Aorta (tissue), 5 donors: Measurements from ENCODE around the gene STYX. TPM values are rescaled to one million over a fixed set of nuclear protein-coding genes. Genes with fewer than 3 reads are reported as not detected.
"Not testable (repeated sequence)": the region's sequence is repeated elsewhere in the genome, so short reads cannot be mapped to it uniquely, and the experiment has no call there.

Experiments
- ATAC-seq: fragments of 200-7000 bp; cut with Tn5 transposase; one replicate; pipeline ENCODE4 v1.9.1; 2022; ENCODE audit warnings: moderate library complexity; ENCODE audit not compliant: low FRiP score
- DNase-seq, 2 donors: peaks; one replicate each; pipeline ENCODE4 v3.0.0-alpha.2; 2020
- H3K27ac ChIP-seq, 2 donors: one replicate each; pipeline ENCODE4 v1.5.1; 2013; ENCODE audit warnings: low read length in 2 of 2, mild to moderate bottlenecking in 2 of 2, moderate library complexity in 2 of 2, control low read depth in 1 of 2, inconsistent platforms in 1 of 2, low read depth in 1 of 2
- H3K27me3 ChIP-seq, 2 donors: one replicate each; pipeline ENCODE4 v1.6.1; 2013; ENCODE audit warnings: control low read depth in 1 of 2, low read length in 1 of 2, mild to moderate bottlenecking in 1 of 2, moderate library complexity in 1 of 2; ENCODE audit not compliant: insufficient read depth in 2 of 2, control insufficient read depth in 1 of 2
- H3K36me3 ChIP-seq, 2 donors: one replicate each; pipeline ENCODE4 v1.6.1; 2013; ENCODE audit warnings: control low read depth in 1 of 2, low read length in 1 of 2, mild to moderate bottlenecking in 1 of 2; ENCODE audit not compliant: insufficient read depth in 2 of 2, control insufficient read depth in 1 of 2
- H3K4me1 ChIP-seq, 2 donors: one replicate each; pipeline ENCODE4 v1.6.1; 2013; ENCODE audit warnings: low read length in 2 of 2, control low read depth in 1 of 2, mild to moderate bottlenecking in 1 of 2, moderate library complexity in 1 of 2; ENCODE audit not compliant: insufficient read depth in 2 of 2, control insufficient read depth in 1 of 2
- H3K4me3 ChIP-seq, 2 donors: one replicate each; pipeline ENCODE4 v1.5.1; 2013; ENCODE audit warnings: low read length in 2 of 2, control low read depth in 1 of 2, mild to moderate bottlenecking in 1 of 2
- H3K9me3 ChIP-seq: one replicate; pipeline ENCODE4 v1.6.1; 2013; ENCODE audit warnings: mild to moderate bottlenecking, low read length; ENCODE audit not compliant: control insufficient read depth
- WGBS, 2 donors: extraction: QIAGEN DNeasy Blood & Tissue Kit; methylation state at CpG; one replicate each; pipeline ENCODE4 v1.1.7; 2013; 5-methylcytosine and 5-hydroxymethylcytosine counted together
- intact Hi-C, 2 donors: fragments of 100-400 bp; cut with DNase I; formaldehyde crosslinking; loops; one replicate each; pipeline versions ENCODE4 v1.14.2 to v1.15.0; 2022
- polyA plus RNA-seq, 2 donors: library from polyadenylated mRNA; stranded (reverse); fragments of 200-250 nt; gene quantifications; one replicate each; pipeline ENCODE4 v1.2.3, GENCODE V29; 2013
- total RNA-seq, 2 donors: library from RNA; stranded (reverse); fragmentation: NEBNext Ultra II Directional; extraction: Animal tissue kit (Norgen Biotek cat#: 25700); gene quantifications; one replicate each; pipeline ENCODE4 v1.2.1, GENCODE V29; 2021
- donor health status: healthy with polysubstance abuse.
- donor health status: Bipolar disorder and iron deficiency.
- donor health status: DM: no; HTN: no; CAD: no.
- donor health status: DM: no; HTN: no; CAD: no.
- donor health status: DM: yes; HTN: yes; CAD: no.

STYX gene
- total and polyA plus RNA-seq, 4 donors = 5.3 to 15.5 (median 13.5) TPM

GRCh38 chr14:52711666-52712065, 18.3 kb upstream of the STYX start:
- Histone ChIP-seq H3K27me3 (no peaks in the 10 kb centered on the region), H3K4me1 (peaks cover 0 to 5% of the 10 kb centered on the region in 2 donors), H3K36me3 (peaks cover 0 to 4% of the 10 kb centered on the region in 2 donors), H3K9me3 (no peaks in the 10 kb centered on the region), H3K27ac (no peak overlapping the region), H3K4me3 (no peak overlapping the region)
- DNase-seq (no peak), ATAC-seq (no peak)
- intact Hi-C loops = no loop called here
- WGBS, 2 donors = 5 to 6% methylated on average over 1 of the region's 1 CpG

- Histone ChIP-seq H3K27me3 (no peaks in the 10 kb centered on the region), H3K9me3 (no peaks in the 10 kb centered on the region), H3K4me3 (no peak overlapping the region), H3K36me3 (peaks cover 0 to 4% of the 10 kb centered on the region in 2 donors), H3K4me1 (no peaks in the 10 kb centered on the region), H3K27ac (no peak overlapping the region)
- 96 to 97% methylated on average over 6 of the region's 6 CpGs for WGBS, 2 donors
- ATAC-seq = no peak
- DNase-seq = no peak
- intact Hi-C loops = no loop called here
Observed at GRCh38 chr14:52716155-52716554, 13.8 kb upstream of the STYX start.

GRCh38 chr14:52723514-52724359, 6.2 kb upstream of the STYX start:
- DNase-seq (no peak), ATAC-seq (no peak)
- no peaks in the 10 kb centered on the region for H3K27me3 ChIP-seq
- H3K4me1 ChIP-seq = no peaks in the 10 kb centered on the region
- WGBS, 2 donors = 93 to 98% methylated on average over 4 of the region's 4 CpGs
- no peaks in the 10 kb centered on the region for H3K9me3 ChIP-seq
- H3K4me3 ChIP-seq = no peak overlapping the region
- H3K27ac ChIP-seq = no peak overlapping the region
- intact Hi-C loops = no loop called here
- H3K36me3 ChIP-seq = peaks cover 3 to 10% of the 10 kb centered on the region in 2 donors

- Histone ChIP-seq H3K36me3 (peaks cover 3 to 10% of the 10 kb centered on the region in 2 donors), H3K9me3 (no peaks in the 10 kb centered on the region), H3K4me3 (no peak overlapping the region), H3K27ac (no peak overlapping the region), H3K27me3 (no peaks in the 10 kb centered on the region), H3K4me1 (no peaks in the 10 kb centered on the region)
- intact Hi-C loops = no loop called here
- no peak for ATAC-seq
- no peak for DNase-seq
Observed at GRCh38 chr14:52724360-52724644, 5.7 kb upstream of the STYX start.

- H3K9me3 ChIP-seq, H3K36me3 ChIP-seq, H3K4me3 ChIP-seq, intact Hi-C loops, H3K4me1 ChIP-seq, H3K27ac ChIP-seq, ATAC-seq, H3K27me3 ChIP-seq, DNase-seq: not testable (repeated sequence)
- 90 to 95% methylated on average over 2 of the region's 2 CpGs for WGBS, 2 donors
Observed at GRCh38 chr14:52727509-52727908, 2.5 kb upstream of the STYX start.

- WGBS, 2 donors = 89 to 93% methylated on average over 15 of the region's 15 CpGs
- H3K4me3 ChIP-seq, H3K27me3 ChIP-seq, DNase-seq, H3K27ac ChIP-seq, intact Hi-C loops, H3K4me1 ChIP-seq, ATAC-seq, H3K9me3 ChIP-seq, H3K36me3 ChIP-seq: not testable (repeated sequence)
Observed at GRCh38 chr14:52729035-52729434, 931 bp upstream of the STYX start.

- ATAC-seq = no peak
- H3K27me3 ChIP-seq = no peaks in the 10 kb centered on the region
- H3K9me3 ChIP-seq = no peaks in the 10 kb centered on the region
- no peak overlapping the region for H3K4me3 ChIP-seq
- DNase-seq = no peak
- 2% methylated on average over 8 of the region's 8 CpGs for WGBS, 2 donors
- no peak overlapping the region for H3K27ac ChIP-seq
- intact Hi-C loops = no loop called here
- no peaks in the 10 kb centered on the region for H3K4me1 ChIP-seq
- peaks cover 0 to 3% of the 10 kb centered on the region in 2 donors for H3K36me3 ChIP-seq
Observed at GRCh38 chr14:52729585-52729924, 411 bp upstream of the STYX start.

GRCh38 chr14:52730709-52731111, 744 bp downstream of the STYX start:
- Histone ChIP-seq H3K4me3 (peak overlapping the region; percentile 65 to 77), H3K9me3 (no peaks in the 10 kb centered on the region), H3K27ac (peak overlapping the region in 1 of 2 donors; percentile 53), H3K27me3 (no peaks in the 10 kb centered on the region), H3K4me1 (no peaks in the 10 kb centered on the region), H3K36me3 (peaks cover 0 to 3% of the 10 kb centered on the region in 2 donors)
- intact Hi-C loops = loop anchor here in 1 of 2 donors (10.0 kb wide), 1 partner anchor 54 kb away; no protein-coding TSS in a partner anchor
- no peak for ATAC-seq
- no peak for DNase-seq
- WGBS, 2 donors = 1% methylated on average over 11 of the region's 11 CpGs

GRCh38 chr14:52733824-52734223, 3.9 kb downstream of the STYX start:
- Histone ChIP-seq H3K36me3 (peaks cover 0 to 3% of the 10 kb centered on the region in 2 donors), H3K9me3 (no peaks in the 10 kb centered on the region), H3K27me3 (no peaks in the 10 kb centered on the region), H3K4me3 (no peak overlapping the region), H3K4me1 (no peaks in the 10 kb centered on the region), H3K27ac (no peak overlapping the region)
- DNase-seq = no peak
- intact Hi-C loops = loop anchor here in 1 of 2 donors (10.0 kb wide), 1 partner anchor 51 kb away; no protein-coding TSS in a partner anchor
- ATAC-seq = no peak
- WGBS, 2 donors = 96% methylated on average over 9 of the region's 9 CpGs
